CD4-positive, alpha-beta T cell treated with Interleukin-2 at 100 ng/mL for 4 hours (primary cell): ENCODE data around the gene RCCD1.
A peak's percentile ranks its signal among the peaks of the same experiment; 100 is the strongest.

Experiments
- DNase-seq: peaks from one replicate; pipeline ENCODE4 v3.0.0-alpha.2; 2020; ENCODE audit warnings: low spot score

RCCD1 gene

GRCh38 chr15:90942354-90943120, 12.1 kb upstream of the RCCD1 start:
- no peak for DNase-seq

- no peak for DNase-seq
Observed at GRCh38 chr15:90945091-90945490, 9.6 kb upstream of the RCCD1 start.

GRCh38 chr15:90946538-90946937, 8.1 kb upstream of the RCCD1 start:
- no peak for DNase-seq

- no peak for DNase-seq
Observed at GRCh38 chr15:90946941-90947576, 7.6 kb upstream of the RCCD1 start.

- DNase-seq = no peak
Observed at GRCh38 chr15:90947577-90948357, 6.9 kb upstream of the RCCD1 start.

- no peak for DNase-seq
Observed at GRCh38 chr15:90948506-90948905, 6.2 kb upstream of the RCCD1 start.

GRCh38 chr15:90949979-90950675, 4.6 kb upstream of the RCCD1 start:
- no peak for DNase-seq

GRCh38 chr15:90950676-90951075, 4.0 kb upstream of the RCCD1 start:
- DNase-seq = no peak

GRCh38 chr15:90952901-90953677, 1.6 kb upstream of the RCCD1 start:
- DNase-seq = no peak

GRCh38 chr15:90953947-90954711, 555 bp upstream of the RCCD1 start:
- DNase-seq = no peak

- no peak for DNase-seq
Observed at GRCh38 chr15:90955624-90956273, 1.1 kb downstream of the RCCD1 start.

GRCh38 chr15:90956274-90957030, 1.8 kb downstream of the RCCD1 start:
- peak; percentile 58 for DNase-seq

GRCh38 chr15:90957031-90957790, 2.5 kb downstream of the RCCD1 start:
- no peak for DNase-seq

- DNase-seq = no peak
Observed at GRCh38 chr15:90957791-90958190, 3.1 kb downstream of the RCCD1 start.

- DNase-seq = no peak
Observed at GRCh38 chr15:90959028-90959595, 4.4 kb downstream of the RCCD1 start.

GRCh38 chr15:90959894-90960293, 5.2 kb downstream of the RCCD1 start:
- no peak for DNase-seq

- DNase-seq = no peak
Observed at GRCh38 chr15:90960298-90961091, 5.8 kb downstream of the RCCD1 start.

GRCh38 chr15:90962021-90962420, 7.3 kb downstream of the RCCD1 start:
- DNase-seq = no peak
